Hematopoietic multipotent progenitor cell treated with erythropoietin and hydrocortisone succinate and interleukin-3 and kit ligand, for 4 days (in vitro differentiated cells): ENCODE measurements around the gene NAB2.

Experiments
- DNase-seq: peaks from one replicate; pipeline ENCODE4 v3.0.0-alpha.2; 2015

The NAB2 gene

DNA sequence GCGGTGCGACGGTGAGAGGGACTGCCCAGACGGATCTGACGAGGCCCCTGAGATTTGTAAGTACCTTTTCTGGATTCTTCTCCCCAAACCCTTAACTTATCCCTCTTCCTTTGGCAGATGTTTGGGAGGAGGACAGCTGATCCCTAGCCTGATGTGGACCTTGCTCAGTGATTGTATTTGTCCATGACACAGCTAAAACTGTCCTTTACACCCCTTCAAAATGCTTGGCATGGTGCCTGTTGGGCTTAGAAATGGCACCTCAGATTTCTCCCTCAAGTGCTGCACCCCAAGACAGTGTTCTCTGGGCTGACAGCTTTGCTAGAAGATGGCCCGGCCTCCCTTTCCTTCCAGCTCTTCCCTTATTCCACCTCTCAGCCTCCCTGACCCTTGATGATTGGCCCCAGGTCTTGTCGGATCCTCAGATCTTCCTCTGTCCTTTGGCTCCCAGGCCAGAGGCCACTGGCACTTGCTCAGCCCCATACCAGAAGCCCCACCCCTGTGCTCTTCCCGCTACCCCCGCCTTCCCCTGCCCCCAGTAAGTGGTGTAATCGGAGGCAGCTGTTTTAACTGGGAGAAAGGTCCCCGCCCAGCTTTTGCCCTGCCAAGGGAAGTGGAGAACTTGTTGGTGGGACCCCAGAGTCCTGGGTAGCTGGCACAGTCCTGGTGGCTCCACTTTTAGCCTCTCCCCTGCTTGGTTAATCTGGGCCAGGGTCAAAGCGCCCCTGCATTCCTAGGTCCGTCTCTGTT is 49.8 kb downstream of the NAB2 start:
- DNase-seq, result peak; percentile 59

DNA sequence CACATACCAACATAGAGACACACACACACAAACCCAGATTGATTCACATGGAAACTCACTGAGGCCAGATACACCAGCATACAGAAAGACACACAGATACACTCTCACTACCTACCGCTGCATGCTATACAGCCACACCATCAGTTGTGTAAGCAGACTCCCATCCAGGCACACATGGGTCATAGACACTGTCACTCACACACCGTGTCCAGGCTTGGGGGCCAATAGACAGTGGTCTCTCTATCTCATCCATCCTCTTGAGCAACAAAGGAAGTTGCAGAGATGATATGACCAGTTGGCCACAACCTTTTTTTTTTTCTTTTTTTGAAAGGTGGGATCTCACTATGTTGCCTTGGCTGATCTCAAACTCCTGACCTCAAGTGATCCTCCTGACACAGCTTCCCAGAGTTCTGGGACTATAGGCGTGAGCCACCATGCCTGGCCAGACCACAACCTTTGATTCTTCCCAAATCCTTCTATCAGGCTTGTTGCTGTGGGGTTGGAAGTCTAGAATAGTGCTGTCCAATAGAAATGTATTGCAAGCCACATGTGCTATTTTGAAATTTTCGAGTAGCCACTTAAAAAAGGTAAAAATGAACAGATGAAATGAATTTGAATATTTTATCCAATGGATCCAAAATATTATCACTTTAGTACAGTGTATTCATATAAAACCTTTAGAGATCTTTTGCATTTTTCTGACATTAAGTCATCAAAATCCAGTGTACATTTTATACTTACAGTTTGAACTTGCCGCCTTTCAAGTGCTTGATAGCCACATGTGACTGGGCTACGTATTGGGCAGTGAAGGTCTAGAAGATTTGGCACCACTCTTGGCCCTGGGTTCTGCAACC is 51.1 kb downstream of the NAB2 start:
- DNase-seq, result peak; percentile 77

DNA sequence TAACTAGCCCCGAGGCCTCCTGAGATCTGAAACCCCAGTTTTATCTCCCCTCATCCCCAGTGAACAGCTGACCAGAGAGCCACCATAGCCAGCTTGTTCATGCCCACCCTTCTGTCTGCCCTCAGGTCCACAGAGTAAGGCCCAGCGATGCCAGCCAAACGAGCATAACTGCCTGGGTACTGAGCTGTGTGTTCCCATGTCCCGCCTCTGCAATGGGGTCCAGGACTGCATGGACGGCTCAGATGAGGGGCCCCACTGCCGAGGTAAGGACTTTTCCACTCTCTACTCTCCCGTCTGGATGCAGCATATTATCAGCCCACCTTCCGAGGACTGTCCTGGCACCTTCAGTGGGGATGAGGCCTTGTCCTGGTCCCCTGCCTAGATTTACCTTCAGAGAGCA is 52.3 kb downstream of the NAB2 start:
- DNase-seq, result no peak

DNA sequence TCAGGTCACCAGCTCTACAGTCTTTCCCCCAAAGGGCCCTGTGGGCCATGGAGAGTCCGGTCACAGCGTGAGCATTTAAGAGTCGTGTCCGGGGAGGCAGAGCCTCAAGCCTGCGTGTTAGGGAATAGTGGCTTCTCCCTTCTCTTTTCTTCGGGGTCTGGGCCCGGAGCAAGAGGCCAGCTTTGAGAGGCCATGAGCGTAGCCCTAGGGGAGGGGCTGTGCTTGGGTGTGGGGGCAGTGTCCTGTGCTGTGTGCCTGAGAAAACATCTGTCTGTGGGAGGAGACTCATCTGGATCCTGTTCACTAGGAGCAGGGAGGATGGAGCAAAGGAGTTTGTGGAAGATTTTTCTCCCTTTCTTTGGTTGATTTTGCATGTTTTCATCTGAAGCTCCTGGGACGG is 53.2 kb downstream of the NAB2 start:
- no peak for DNase-seq

DNA sequence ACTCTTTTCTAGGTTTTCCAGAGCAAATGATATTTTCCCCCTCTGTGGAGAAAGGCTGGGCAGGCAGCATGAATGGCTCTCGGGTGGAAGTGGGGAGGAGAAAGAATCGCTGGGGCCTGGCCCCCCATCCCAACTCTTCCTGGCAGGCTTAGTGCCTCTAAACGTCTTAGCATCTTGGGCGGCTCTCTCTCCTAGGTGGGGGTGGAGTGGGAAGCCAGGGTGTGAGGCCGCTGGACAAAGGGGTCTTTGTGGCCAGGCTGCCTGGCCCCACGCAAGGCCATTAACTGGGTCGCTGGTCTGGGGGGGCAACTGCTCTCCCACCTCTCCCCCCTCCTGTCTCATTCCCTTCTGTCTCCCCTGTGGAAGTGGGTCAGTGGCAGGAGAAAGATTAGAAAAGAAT is 53.8 kb downstream of the NAB2 start:
- DNase-seq, result no peak

DNA sequence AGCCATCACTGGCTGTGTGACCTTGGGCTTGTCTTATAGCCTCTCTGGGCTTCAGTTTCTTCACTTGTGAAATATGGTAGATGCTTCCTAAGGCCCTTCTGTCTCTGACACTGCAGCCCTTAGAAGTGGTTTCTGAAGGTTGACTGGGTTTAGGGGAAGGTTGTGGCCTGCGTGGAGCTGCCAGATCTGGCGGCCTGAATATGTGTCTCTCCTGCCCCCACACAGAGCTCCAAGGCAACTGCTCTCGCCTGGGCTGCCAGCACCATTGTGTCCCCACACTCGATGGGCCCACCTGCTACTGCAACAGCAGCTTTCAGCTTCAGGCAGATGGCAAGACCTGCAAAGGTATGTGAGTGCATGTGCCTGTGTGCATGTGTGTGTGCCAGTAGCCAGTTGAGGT is 54.5 kb downstream of the NAB2 start:
- no peak for DNase-seq
